Measurements from ENCODE around the gene C5orf46. TPM values are rescaled to one million over a fixed set of nuclear protein-coding genes. Genes with fewer than 3 reads are reported as not detected.

Gene C5orf46
- total and polyA plus RNA-seq, 2 donors (not counting 3 experiments of a cell fraction or from before 2014, with no cell fraction given): 0.66 TPM; not detected in 1

DNA sequence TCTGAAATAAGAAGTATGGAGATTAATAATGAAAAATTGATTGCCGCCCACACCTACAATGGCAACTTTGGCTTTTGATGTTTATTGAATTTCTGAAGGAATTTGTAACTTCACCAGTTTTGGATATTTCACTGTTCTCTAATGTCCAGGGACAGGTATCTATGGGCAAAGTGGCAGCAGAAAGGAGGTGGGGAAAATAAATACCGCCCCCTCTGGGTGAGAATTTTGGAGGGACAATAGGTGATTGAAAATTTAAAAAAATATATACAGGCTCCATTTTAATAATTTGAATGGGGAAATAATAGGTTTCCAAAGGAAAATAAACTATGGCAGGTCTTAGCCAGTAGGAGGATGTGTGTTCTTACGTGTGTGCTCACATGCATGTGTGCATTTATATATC, 26.6 kb downstream of the C5orf46 start:
- no peaks in the 10 kb centered on the region for H3K79me2 ChIP-seq (ENCODE audit: control insufficient read depth, insufficient read depth, low read length)
- dilution Hi-C loops (cut with MboI; ENCODE audit: extremely low pct_ligation_motif_present, low sequenced_read_pairs): no loop called here
- intact Hi-C loops (cut with micrococcal nuclease): no loop called here
- no peak overlapping the region for H3K27ac ChIP-seq (ENCODE audit: insufficient read depth, low read depth, low read length)
- no peak overlapping the region for H3K4me3 ChIP-seq (replicated peaks in 1 of 3; ENCODE audit: insufficient read depth in 1 of 3, low read depth in 1 of 3, low read length in 3 of 3)
- TF ChIP-seq GATA2 (IDR thresholded peaks at IDR 0.05; ENCODE audit: insufficient read depth, insufficient read length, low read depth, low read length) (no peak), EZH2 (IDR thresholded peaks at IDR 0.05; ENCODE audit: borderline replicate concordance, low read depth, low read length, severe bottlenecking) (no peak), MAX (IDR thresholded peaks at IDR 0.05; ENCODE audit: insufficient read depth, insufficient read length) (no peak), MYC (IDR thresholded peaks at IDR 0.05; ENCODE audit: low read depth, low read length) (no peak), CTCF (IDR thresholded peaks at IDR 0.05; ENCODE audit: extremely low read depth in 1 of 2, insufficient read depth in 1 of 2, low read depth in 1 of 2, low read length in 2 of 2) (no peak), FOS (IDR thresholded peaks at IDR 0.05; ENCODE audit: borderline replicate concordance, insufficient read depth, low read length) (no peak), POLR2AphosphoS5 (IDR thresholded peaks at IDR 0.05; ENCODE audit: insufficient read depth, low read depth, low read length) (no peak), JUN (IDR thresholded peaks at IDR 0.05; ENCODE audit: borderline replicate concordance, insufficient read depth, insufficient read length, low read depth) (no peak), POLR2A (IDR thresholded peaks at IDR 0.05; ENCODE audit: low read depth, low read length) (no peak)
- no peak overlapping the region for H2AFZ ChIP-seq (ENCODE audit: low read depth, low read length)
- no peaks in the 10 kb centered on the region for H3K9me3 ChIP-seq (replicated peaks; ENCODE audit: control insufficient read depth, insufficient read depth, low read length)
- H3K36me3 ChIP-seq (ENCODE audit: control insufficient read depth in 2 of 2, extremely low read depth in 1 of 2, insufficient read depth in 2 of 2, low read length in 2 of 2): no peaks in the 10 kb centered on the region
- no peak overlapping the region for H3K9ac ChIP-seq (replicated peaks; ENCODE audit: extremely low read depth, insufficient read depth, low read length)
- ChIA-PET POLR2A (no interaction called here), CTCF (interaction anchor here (1.2 kb wide), 1 partner anchor 15 kb away, joined by 3 read pairs; no protein-coding TSS in a partner anchor)
- no peak overlapping the region for H3K4me2 ChIP-seq (ENCODE audit: insufficient read depth, low read length)
- DNase-seq (ENCODE audit: low read depth, low spot score): no peak
- FAIRE-seq: no peak
- no peaks in the 10 kb centered on the region for H3K9me1 ChIP-seq (replicated peaks; ENCODE audit: control insufficient read depth, extremely low read depth, insufficient read depth, low read length)
- no peaks in the 10 kb centered on the region for H4K20me1 ChIP-seq (replicated peaks; ENCODE audit: control insufficient read depth, extremely low read depth, insufficient read depth, low read length)
- BruUV-seq (replicated peaks): no TSS peak
- H3K4me1 ChIP-seq (ENCODE audit: control insufficient read depth, extremely low read depth, insufficient read depth, low read length): no peaks in the 10 kb centered on the region
- peaks cover 4 to 8% of the 10 kb centered on the region in 2 experiments for H3K27me3 ChIP-seq (ENCODE audit: control insufficient read depth in 2 of 2, insufficient read depth in 2 of 2, low read length in 2 of 2)

Measured in endothelial cell of umbilical vein (primary cell).